GM12875 (cell line): ENCODE results near the gene BCAS2.

Experiments
- H3K4me3 ChIP-seq: one replicate; pipeline ENCODE4 v1.5.1; 2011; ENCODE audit warnings: low read depth, low read length, control low read depth
- CTCF ChIP-seq: IDR thresholded peaks from 2 replicates; pipeline ENCODE4 v1.5.1; 2011; ENCODE audit warnings: low read depth, mild to moderate bottlenecking, control low read depth, inconsistent platforms, low read length, moderate library complexity, borderline replicate concordance; ENCODE audit not compliant: insufficient read depth

Gene BCAS2

GRCh38 chr1:114545796-114546195, 35.6 kb downstream of the BCAS2 start:
- no peak overlapping the region for H3K4me3 ChIP-seq
- TF ChIP-seq CTCF = no peak

DNA sequence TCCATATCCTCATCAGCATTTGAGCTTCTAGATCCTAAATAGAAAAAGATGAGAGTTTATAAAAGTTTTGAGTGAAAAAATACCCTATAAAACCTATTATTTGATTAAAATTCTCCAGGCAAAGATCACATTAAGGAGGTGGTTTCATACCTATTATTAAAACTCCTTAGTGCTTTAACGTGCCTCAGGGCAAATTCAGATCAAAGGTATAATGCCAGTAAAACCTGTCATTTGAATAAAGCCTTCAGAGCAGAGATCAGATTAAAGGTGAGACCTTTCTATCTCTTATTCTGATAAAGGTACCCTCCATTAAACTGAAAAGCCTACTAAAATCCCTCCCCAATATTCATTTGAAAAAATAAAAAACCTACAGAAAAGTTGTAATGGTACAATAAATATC, 36.1 kb downstream of the BCAS2 start:
- no peak overlapping the region for H3K4me3 ChIP-seq
- TF ChIP-seq CTCF = no peak

GRCh38 chr1:114540821-114541220, 40.6 kb downstream of the BCAS2 start:
- TF ChIP-seq CTCF = no peak

DNA sequence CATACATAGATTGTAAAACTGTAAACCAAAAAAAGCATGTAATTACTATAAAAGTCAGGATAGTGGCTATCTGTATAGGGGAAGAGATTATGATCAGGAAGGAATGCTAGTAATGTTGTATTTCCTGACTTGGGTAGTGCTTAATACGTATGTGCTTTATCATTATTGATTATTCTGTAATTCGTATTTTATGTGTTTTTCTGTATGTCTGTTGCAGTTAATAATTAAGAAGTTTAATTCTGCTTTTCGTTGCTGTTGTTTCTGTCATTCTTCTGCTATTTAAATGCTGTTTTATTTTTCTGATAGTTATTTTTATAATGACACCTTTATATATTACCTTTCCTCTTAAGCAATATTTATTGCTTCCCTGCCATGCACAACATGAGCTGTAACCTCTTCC, 41.1 kb downstream of the BCAS2 start:
- H3K4me3 ChIP-seq = no peak overlapping the region
- TF ChIP-seq CTCF = no peak

More at GRCh38 chr1:114540821-114541220, 40.6 kb downstream of the BCAS2 start:
- H3K4me3 ChIP-seq = no peak overlapping the region

DNA sequence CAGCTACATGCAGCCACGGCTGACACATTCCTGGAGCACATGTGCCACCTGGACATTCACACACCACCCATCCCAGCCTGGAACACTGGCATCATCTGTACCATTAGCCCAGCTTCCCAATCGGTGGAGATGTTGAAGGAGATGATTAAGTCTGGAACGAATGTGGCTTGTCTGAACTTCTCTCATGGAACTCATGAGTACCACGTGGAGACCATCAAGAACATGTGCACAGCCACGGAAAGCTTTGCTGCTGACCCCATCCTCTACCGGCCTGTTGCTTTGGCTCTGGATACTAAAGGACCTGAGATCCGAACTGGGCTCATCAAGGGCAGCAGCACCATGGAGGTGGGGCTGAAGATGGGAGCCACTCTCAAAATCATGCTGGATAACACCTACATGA, 45.4 kb downstream of the BCAS2 start:
- no peak for TF ChIP-seq CTCF
- no peak overlapping the region for H3K4me3 ChIP-seq

DNA sequence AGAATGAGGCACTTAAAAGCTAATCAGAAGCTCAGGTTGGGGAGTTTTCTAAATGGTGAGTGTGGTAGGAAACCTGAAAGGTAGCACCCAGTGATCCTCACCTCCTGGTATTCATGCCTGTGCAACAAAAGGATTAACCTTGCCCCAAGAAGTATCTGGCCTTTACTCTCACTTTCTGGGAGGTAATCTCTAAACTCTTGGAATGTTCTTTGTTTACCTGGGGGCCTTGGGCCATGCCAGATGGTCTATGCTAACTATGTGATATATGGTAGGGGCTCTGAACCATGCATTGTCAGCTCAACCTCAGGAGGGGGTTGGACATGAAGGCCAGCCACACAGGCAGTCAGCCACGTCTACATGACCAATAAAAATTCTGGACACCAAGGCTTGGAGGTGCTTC, 46.0 kb downstream of the BCAS2 start:
- no peak overlapping the region for H3K4me3 ChIP-seq
- TF ChIP-seq CTCF = no peak

DNA sequence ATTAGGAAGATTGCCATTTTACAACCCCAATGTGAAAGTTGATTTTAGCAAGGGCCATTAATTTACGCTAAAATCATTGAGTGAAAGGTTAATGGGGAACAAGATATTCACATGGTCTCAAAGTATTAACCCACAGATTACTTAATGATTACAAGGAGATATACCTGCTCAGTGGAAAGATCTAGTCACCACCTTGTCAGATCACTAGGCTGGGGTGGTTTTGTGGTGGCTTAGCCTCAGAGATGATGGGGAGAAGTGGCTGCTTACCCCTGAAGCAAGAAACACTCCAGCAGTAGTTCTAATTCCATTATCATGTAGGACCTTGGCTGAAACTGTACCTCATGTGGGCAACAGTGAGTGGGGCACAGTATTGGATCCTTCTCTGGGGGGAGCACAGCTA, 50.3 kb downstream of the BCAS2 start:
- H3K4me3 ChIP-seq = no peak overlapping the region

More for the DNA sequence above, 50.3 kb downstream of the BCAS2 start:
- TF ChIP-seq CTCF = no peak
